Retinal pigment epithelial cell (primary cell): ENCODE measurements around the gene CCNK.
A peak's percentile ranks its signal among the peaks of the same experiment; 100 is the strongest.

Experiments
- DNase-seq: peaks from one replicate; pipeline ENCODE4 v3.0.0-alpha.2; 2010; ENCODE audit warnings: low read depth
- H3K4me3 ChIP-seq: 2 replicates; pipeline ENCODE4 v1.5.1; 2011; ENCODE audit warnings: mild to moderate bottlenecking, low read length, control low read depth, moderate library complexity
- CTCF ChIP-seq: conservative IDR thresholded peaks from 2 replicates; pipeline ENCODE4 v1.5.1; 2011; ENCODE audit warnings: low read depth, low read length, control low read depth, inconsistent platforms

CCNK gene

GRCh38 chr14:99440278-99440677 lies 40.9 kb upstream of the CCNK start:
- no peak for DNase-seq
- H3K4me3 ChIP-seq = no peak overlapping the region
- peak; percentile 13 for TF ChIP-seq CTCF

GRCh38 chr14:99441157-99441870 lies 39.9 kb upstream of the CCNK start:
- TF ChIP-seq CTCF = peak; percentile 33
- no peak overlapping the region for H3K4me3 ChIP-seq
- no peak for DNase-seq

GRCh38 chr14:99441918-99442317 lies 39.3 kb upstream of the CCNK start:
- no peak overlapping the region for H3K4me3 ChIP-seq
- no peak for TF ChIP-seq CTCF
- DNase-seq = no peak

DNA sequence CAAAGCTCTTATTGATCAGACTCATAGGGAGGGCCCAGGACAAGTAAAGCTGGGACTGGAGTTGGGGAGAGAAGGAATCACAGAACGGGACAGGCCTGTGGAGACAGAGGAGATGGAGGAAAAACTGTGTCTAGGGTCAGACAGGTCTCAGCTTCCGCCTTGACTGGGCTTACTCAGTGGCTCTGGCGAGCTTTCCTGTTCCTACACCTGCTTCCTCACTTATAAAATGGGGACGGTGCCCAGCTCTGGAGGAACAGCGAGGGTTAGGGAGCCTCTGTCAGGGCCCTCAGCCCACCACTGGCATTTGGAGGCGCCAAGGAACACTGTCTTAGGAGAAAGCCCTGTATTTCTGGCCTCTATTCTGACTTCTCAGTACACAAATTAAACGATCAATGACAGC lies 35.3 kb upstream of the CCNK start:
- no peak for DNase-seq
- H3K4me3 ChIP-seq = no peak overlapping the region
- no peak for TF ChIP-seq CTCF

DNA sequence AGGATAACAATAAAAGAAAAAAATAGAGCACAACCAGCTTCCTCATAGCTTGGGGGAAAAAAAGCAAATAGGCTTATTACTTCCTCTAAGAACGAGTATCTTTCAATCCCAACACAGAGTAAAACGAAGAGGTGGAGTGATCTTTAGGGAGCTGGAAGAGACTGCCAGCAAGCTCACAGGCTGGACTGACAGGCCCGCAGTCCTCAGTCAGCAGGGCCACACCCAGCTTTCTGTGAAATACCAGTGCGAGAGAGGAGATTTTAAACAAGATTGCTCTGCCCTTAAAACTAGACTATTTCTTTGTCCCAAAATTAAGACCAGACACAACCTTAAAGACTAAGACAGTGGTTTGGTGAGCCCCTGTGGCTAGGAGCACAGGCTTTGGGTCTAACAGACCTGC lies 33.5 kb upstream of the CCNK start:
- no peak for DNase-seq
- no peak for TF ChIP-seq CTCF
- no peak overlapping the region for H3K4me3 ChIP-seq

DNA sequence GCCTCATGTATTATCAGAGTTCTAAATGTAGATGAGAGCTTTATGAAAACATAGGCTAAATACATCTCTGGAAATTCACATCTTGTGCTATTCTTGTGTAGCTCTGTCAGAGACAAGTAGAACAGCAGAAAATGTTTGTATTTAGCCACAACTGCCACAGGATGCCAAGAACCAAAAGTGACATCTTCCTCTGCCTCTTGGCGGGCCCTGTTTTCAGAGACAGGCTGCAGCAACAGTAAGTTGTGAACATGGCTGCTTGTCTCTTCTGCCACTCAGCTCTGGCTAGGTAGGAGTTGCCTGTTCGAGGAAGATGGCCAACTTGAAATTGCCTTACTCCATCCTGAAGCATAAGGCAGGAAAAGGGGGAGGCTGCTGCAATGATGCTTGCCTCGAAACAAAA lies 30.9 kb upstream of the CCNK start:
- no peak for DNase-seq
- TF ChIP-seq CTCF = no peak
- H3K4me3 ChIP-seq = no peak overlapping the region

DNA sequence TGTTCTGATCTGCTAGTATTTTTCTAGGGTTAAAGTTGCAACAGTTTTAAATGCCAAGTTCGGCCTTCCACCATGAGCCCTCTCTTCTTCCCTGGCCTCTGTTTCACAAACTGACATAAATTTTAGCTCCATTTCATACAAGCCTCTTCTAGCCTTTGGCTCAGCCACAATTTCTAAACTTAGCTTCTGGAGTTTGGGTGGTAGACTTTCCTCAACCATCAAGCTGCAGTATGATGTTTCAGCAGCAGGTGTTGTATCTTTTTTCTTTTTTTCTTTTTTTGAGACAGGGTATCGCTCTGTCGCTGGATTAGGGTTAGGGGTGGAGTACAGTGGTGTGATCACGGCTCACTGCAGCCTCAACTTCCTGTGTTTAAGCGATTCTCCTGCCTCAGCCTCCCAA lies 30.0 kb upstream of the CCNK start:
- DNase-seq = no peak
- no peak for TF ChIP-seq CTCF
- no peak overlapping the region for H3K4me3 ChIP-seq
